ENCODE data around the gene CFAP46. TPM values are rescaled to one million over a fixed set of nuclear protein-coding genes. Genes with fewer than 3 reads are reported as not detected.
A peak's percentile ranks its signal among the peaks of the same experiment; 100 is the strongest.

CFAP46 gene
- total and polyA plus RNA-seq, 2 of the 8 experiments (the other 6 are each of a cell fraction or from before 2014, with no cell fraction given) = 2.6 to 4.8 TPM

- Histone ChIP-seq H4K20me1 (replicated peaks in 1 of 2; ENCODE audit: control insufficient read depth in 1 of 2, insufficient read depth in 2 of 2, low read length in 2 of 2) (no peaks in the 10 kb centered on the region), H3K4me2 (ENCODE audit: insufficient read depth in 1 of 2, low read depth in 2 of 2, low read length in 2 of 2) (no peak overlapping the region), H3K79me2 (ENCODE audit: control insufficient read depth in 1 of 2, insufficient read depth in 2 of 2, low read length in 2 of 2) (no peaks in the 10 kb centered on the region), H3K4me1 (replicated peaks in 1 of 4; ENCODE audit: control insufficient read depth in 3 of 4, insufficient read depth in 4 of 4, low read length in 3 of 4) (peaks cover 0 to 6% (median 3%) of the 10 kb centered on the region in 4 experiments; a peak in 4 of 7 replicates), H4K8ac (ENCODE audit: extremely low read depth, insufficient read depth, low read length) (0 out of 2 replicates have a peak overlapping the region, but pooled peaks have one; percentile 25), H3K23ac (ENCODE audit: insufficient read length) (no peak overlapping the region), H2AFZ (ENCODE audit: low read length) (no peak overlapping the region), H2BK15ac (ENCODE audit: low read length) (peak overlapping the region; percentile 46; the same call in 1 of the 2 replicates), H3K14ac (ENCODE audit: insufficient read length) (peak overlapping the region; percentile 38), H2BK5ac (ENCODE audit: low read depth, low read length) (no peak overlapping the region; the same call in 1 of the 2 replicates), H3K56ac (replicated peaks; ENCODE audit: insufficient read length, low read depth, low read length) (no peak overlapping the region), H4K91ac (replicated peaks; ENCODE audit: insufficient read length, low read length) (peak overlapping the region; percentile 4), H3K18ac (ENCODE audit: extremely low read depth, low read length) (peak overlapping the region; percentile 32), H2BK12ac (ENCODE audit: low read depth, low read length) (0 out of 2 replicates have a peak overlapping the region, but pooled peaks have one; percentile 27), H4K5ac (ENCODE audit: insufficient read length, low read depth, low read length) (no peak overlapping the region), H3K27me3 (replicated peaks in 1 of 4; ENCODE audit: control insufficient read depth in 3 of 4, extremely low read depth in 1 of 4, insufficient read depth in 3 of 4, low read length in 3 of 4) (no peaks in the 10 kb centered on the region; a peak in 1 of 7 replicates), H3K9me3 (ENCODE audit: insufficient read depth in 2 of 2, low read depth in 1 of 2, low read length in 1 of 2) (no peaks in the 10 kb centered on the region), H2BK120ac (replicated peaks; ENCODE audit: low read depth, low read length) (no peak overlapping the region), H3K27ac (ENCODE audit: low read depth, low read length) (no peak overlapping the region), H3K23me2 (ENCODE audit: low read depth, low read length) (no peaks in the 10 kb centered on the region), H3K79me1 (ENCODE audit: low read depth, low read length) (no peaks in the 10 kb centered on the region), H3K36me3 (ENCODE audit: control insufficient read depth in 2 of 4, insufficient read depth in 4 of 4, low read length in 3 of 4) (no peaks in the 10 kb centered on the region), H3K4ac (replicated peaks; ENCODE audit: insufficient read length, low read depth, low read length) (no peak overlapping the region), H3K4me3 (ENCODE audit: extremely low read depth in 1 of 4, insufficient read depth in 2 of 4, low read depth in 3 of 4, low read length in 4 of 4) (no peak overlapping the region), H2AK5ac (ENCODE audit: low read depth, low read length) (peak overlapping the region; percentile 75; the same call in 1 of the 2 replicates), H3K9ac (replicated peaks in 1 of 4; ENCODE audit: extremely low read depth in 1 of 4, low read depth in 3 of 4, low read length in 3 of 4) (no peak overlapping the region), H2BK20ac (ENCODE audit: low read length) (no peak overlapping the region)
- POLR2A ChIA-PET (ENCODE audit: partially characterized antibody) = interaction anchor here (0.7 kb wide), 1 partner anchor 70 kb away, joined by 3 read pairs; no protein-coding TSS in a partner anchor
- TF ChIP-seq PHF8 (conservative IDR thresholded peaks at IDR 0.05; ENCODE audit: low read depth, low read length) = no peak
- TF ChIP-seq CTBP2 (IDR thresholded peaks at IDR 0.05; ENCODE audit: borderline replicate concordance, insufficient read depth, insufficient read length, low read length) = no peak
- no peak for TF ChIP-seq POLR2A (IDR thresholded peaks at IDR 0.05; ENCODE audit: control extremely low read depth in 1 of 2, low read depth in 2 of 2, low read length in 2 of 2)
- DNase-seq (ENCODE audit: low read depth in 1 of 2, low spot score in 2 of 2) = peak in 1 of 2 experiments; percentile 63
- 82% methylated on average over 26 of the region's 45 CpGs; no CpG with 5 or more reads in 1 of the 2 experiments for WGBS, 2 experiments (ENCODE audit: extremely low coverage in 1 of 2, insufficient coverage in 1 of 2, insufficient read length in 1 of 2, insufficient replicate concordance in 2 of 2, low coverage in 1 of 2, low lambda C conversion rate in 2 of 2, missing lambda C conversion rate in 1 of 2)
- CTCF ChIA-PET (ENCODE audit: partially characterized antibody) = interaction anchor here (1.1 to 4.1 kb wide), 8 partner anchors 8 to 204 kb away, joined by 3 to 18 read pairs (median 4); no protein-coding TSS in a partner anchor
- FAIRE-seq = no peak
These were observed 84.0 kb downstream of the CFAP46 start for GRCh38 chr10:132858121-132859081.
